HG02884 (cell line): ENCODE measurements around the gene EIF2D.
"Not testable (repeated sequence)": the region's sequence is repeated elsewhere in the genome, so short reads cannot be mapped to it uniquely, and the experiment has no call there.

Experiments
- ATAC-seq: cut with Tn5 transposase; IDR thresholded peaks from one replicate; pipeline ENCODE4 v1.9.1; 2021; ENCODE audit warnings: mild to moderate bottlenecking, moderate library complexity; ENCODE audit not compliant: unreplicated experiment

The EIF2D gene

DNA sequence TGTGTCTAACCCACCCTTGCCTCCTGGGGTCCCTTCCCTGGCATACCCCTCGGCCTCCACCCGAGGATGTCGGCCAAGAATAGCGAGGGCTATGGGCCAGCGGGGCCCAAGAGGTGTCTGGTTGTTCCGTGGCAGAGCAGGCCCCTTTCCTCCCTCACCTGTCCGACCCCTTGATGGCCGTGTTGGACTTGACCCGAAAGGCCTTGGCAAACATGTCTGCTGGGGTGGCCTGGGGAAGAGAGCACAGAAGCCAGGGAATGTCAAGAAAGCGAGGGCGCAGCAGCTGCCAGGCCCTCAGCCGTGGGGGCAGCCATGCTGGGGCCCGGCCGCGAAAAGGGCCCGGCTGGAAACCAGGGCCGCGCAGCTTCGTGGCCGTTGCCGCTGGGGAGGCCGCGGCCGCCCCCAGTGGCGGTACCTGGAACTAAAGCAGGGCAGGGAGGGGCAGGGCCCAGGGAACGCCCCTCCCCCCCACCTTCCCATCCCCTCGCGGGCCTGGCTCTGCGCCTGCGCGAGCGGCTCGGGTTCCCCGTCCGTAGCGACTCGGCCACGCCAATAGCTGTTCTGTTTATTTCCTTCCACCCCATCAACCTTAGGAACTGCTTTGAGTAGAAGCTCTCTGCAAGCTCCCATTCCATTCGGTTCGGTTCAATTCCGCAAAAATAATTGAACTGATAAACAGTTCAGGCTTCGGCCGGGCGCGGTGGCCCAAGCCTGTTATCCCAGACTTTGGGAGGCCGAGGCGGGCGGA is at the start of gene EIF2D:
Gene EIF2D (minus strand): TSS at position 337 of the 748 bp plus-strand sequence. CDS start 123 bp downstream, at position 214.
- peak; percentile 84 for ATAC-seq

GRCh38 chr1:206661161-206661820 is 49.0 kb upstream of the EIF2D start:
- no peak for ATAC-seq

DNA sequence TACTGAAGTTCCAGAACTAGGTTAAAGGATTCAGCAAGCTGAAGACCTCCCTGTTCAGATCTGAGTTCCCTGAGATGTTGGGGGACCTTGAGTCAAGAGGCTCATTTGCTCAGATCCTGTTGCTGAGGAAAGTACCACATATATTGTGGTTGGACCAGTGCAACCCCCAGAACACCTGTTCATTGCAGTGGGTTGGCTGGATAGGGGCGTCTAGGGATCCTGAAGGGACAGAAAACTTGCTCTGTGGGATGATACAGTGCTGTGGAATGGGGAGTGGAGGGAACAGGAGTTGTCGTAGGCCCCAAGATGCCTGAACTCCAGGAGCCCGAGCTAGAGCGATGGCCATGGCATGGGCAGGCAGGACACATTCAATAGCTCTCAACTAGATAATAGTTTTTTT is 47.9 kb upstream of the EIF2D start:
- ATAC-seq: no peak

GRCh38 chr1:206658981-206659273 is 46.7 kb upstream of the EIF2D start:
- ATAC-seq: no peak

DNA sequence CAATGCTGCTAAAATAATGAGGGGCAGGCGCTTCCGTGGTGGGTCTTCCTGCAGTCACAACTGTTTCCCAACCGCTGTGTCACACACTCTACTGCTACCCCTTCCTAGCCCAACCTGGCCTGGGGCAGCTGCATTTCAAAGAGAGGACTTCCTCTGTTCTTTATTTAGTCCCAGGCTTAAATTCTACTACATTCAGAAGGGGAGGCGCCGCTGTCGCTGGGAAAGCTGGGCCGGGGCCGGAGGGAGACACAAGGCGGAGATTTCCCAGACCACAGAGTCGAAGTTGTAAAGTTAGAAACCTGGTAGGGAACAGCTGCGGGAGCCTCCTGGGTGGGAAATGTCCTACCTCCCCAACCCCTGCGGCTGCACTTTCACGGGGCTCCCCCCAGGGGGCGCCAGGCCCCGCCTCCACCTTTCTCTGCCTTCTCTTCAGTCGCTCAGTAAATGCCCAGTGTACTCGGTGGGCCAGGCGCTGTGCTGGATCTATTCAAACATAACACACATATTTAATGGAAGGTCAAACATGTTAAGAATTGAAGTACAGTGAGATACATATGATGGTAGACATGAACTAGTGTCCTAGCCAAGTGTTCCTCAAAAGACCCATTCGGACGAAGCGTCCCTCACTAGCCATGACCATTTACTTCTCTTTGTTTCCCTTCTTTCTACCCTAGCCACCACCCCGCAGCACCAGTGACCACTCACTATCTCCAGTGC is 46.2 kb upstream of the EIF2D start:
- ATAC-seq: no peak

DNA sequence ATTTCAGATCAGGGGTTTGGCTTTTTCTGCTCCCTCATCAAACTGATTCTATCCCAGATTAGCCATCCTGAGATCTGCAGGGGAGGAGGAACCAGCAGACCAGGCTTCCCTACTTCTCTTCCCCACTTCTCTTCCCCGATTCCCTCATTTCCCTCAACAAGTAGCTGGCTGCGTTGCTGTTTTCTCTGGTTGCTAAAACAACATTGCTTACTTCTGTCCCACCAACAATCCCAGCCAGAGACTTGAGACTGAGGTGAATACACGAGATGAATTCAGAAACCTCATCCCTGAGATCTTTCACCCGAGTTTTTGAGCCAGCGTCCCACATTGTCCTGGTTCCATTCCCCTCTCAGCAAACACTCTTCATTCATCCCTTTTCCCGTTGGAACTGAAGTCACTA is 45.5 kb upstream of the EIF2D start:
- no peak for ATAC-seq

- ATAC-seq: no peak
Observed at GRCh38 chr1:206656936-206657335, 44.7 kb upstream of the EIF2D start.

GRCh38 chr1:206655471-206655882 is 43.2 kb upstream of the EIF2D start:
- ATAC-seq: no peak

DNA sequence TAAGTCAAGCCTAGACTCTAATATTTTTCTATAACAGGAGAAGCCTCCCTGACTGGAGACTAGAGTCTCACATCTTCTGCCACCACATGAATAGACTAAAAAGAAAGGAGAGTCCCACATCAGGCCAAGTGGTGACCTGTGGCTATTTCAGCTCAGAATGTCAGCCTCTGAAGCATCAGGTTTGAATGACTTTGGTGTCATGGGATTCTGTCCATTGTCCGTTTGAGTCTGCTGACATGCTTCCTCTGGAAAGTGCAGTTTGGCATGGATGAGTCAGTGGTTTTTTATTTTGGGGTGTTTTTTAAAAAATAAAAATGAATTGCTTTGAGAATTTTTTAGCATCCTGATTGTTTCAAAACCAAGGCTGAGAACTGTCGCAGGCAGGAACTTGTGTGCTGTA is 42.6 kb upstream of the EIF2D start:
- ATAC-seq: no peak

DNA sequence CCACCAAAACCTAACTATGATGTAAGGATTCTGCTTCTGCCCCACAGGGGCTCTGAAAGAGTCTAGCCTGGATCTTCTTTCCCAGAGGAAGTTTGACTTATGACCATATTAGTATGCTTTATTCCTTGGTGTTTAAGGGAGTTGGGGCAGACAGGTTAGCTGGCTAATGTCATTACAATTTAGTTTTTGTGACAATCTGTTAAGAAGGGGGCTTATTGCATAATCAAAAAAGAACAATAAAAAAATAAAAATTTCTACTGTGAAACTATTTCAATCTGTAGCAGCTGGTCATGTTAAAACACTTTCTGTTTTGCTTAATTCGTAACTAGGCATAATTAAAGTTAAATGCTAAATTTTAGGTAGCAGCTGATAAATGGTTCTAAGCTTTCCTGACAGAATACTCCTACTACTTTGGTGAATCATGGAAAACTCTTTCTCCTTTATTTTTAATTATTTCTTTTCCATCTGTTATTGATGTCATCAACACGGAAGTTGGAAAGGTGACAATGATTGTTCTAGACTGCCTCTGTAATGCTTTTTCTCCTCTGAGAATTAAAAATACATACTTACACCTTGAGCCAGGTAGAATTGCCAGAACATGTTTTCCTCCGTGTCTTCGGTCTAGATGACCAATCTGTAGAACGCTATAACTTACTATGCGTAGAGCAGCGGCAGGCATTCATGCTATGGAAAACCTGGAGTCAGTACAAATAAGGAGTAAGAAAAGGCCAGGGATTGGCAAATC is 41.6 kb upstream of the EIF2D start:
- ATAC-seq: no peak

DNA sequence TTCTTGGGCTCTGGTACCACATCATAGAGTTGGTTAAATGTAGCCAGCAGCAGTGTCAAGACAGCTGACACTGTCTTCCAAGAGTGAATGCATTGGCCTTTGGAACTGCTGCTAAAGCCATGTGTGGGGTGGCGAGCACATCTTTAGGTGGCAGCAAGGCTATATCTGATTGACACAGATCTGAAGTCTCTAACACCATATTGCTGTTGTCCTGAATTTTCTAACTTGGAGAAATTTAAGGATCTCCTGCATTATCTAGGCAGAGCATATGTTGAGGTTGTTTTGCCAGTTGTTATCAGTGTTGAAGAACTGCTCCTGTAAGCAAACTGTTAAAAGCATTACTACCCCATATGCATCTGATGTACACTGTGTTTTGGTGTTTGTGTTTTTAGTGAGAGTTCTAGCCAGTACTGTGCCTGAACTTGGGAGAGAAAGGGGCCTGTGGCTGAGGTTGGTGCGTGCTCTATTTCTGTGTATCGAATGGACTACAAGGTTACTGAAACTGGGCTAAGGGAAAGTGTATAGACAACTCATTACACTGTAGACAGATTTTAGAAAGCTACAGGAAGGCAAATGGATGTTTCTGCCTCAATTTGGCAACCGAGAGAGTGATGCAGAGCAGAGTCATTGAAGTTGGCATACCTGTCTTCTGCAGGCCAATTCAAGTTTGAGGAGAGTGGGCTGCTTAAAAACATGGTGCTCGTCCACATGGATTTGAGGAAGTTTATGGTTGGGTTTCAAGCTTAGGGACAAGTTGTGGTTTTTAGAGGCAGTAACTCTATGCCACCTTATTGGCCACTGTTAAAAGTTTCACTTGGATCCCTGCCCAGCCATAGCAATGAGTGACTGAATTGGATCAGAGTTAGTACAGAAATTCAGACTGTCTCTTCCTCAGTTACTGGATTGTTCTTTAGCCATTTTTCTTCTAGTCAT is 40.0 kb upstream of the EIF2D start:
- ATAC-seq: no peak

DNA sequence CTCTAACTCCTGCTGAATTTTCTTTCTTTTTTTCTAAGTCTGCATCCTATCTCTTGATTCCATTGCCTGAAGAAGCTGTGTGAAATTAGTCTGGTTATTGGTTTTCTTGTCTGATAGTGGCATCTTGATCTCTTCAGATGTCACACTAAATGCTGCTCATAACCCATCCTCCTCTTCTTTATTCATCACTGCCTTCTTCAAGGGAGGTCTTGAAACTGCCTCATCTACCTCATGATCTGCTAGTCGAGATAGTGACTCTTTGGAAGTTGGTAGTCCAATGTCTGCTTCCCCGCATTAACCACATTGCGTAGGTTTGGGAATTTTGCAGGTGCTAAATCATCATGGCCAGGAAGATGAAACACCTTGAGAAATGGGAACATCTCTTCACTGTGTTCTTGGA is 38.7 kb upstream of the EIF2D start:
- no peak for ATAC-seq

- no peak for ATAC-seq
Observed at GRCh38 chr1:206649261-206649921, 37.1 kb upstream of the EIF2D start.

DNA sequence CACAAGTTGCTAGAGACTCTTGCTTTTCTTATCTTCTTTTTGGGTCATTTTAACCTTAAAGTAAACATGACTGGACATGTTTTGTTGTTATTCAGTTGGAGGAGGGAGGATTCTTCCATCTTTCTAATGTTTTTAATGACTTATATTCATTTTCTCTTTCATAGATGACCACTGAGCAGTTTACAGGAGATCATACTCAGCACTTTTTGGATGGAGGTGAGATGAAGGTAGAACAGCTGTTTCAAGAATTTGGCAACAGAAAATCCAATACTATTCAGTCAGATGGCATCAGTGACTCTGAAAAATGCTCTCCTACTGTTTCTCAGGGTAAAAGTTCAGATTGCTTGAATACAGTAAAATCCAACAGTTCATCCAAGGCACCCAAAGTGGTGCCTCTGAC is 35.0 kb upstream of the EIF2D start:
- ATAC-seq: no peak

DNA sequence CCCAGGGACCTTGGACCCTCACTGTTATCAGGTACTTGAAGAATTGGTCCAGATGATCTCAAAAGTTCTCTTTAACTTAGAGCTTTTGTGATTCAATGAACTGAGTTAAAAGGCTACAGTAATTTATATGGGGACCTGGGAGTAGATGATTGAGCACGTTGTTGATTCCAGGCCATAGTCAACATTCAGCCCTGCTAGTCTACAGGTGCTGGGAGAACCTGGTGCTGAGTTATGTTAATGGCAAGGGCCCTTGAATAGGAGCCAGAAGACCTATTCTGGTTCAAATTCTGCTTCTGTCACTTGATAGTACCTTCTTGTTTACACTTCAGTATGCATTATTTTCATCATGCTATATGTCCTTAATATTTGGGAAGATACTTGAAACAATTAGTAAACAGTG is 34.2 kb upstream of the EIF2D start:
- no peak for ATAC-seq

- no peak for ATAC-seq
Observed at GRCh38 chr1:206643118-206643698, 30.9 kb upstream of the EIF2D start.

- ATAC-seq: not testable (repeated sequence)
Observed at GRCh38 chr1:206642074-206642473, 29.8 kb upstream of the EIF2D start.

- ATAC-seq: no peak
Observed at GRCh38 chr1:206637605-206638004, 25.3 kb upstream of the EIF2D start.

GRCh38 chr1:206636671-206637070 is 24.4 kb upstream of the EIF2D start:
- ATAC-seq: no peak

- ATAC-seq: no peak
Observed at GRCh38 chr1:206635978-206636345, 23.7 kb upstream of the EIF2D start.
